ENCODE data around the gene MAG.
A peak's percentile ranks its signal among the peaks of the same experiment; 100 is the strongest.

The MAG gene

GRCh38 chr19:35291916-35292315 lies at the start of gene MAG:
Gene MAG, plus strand, starts transcription at chr19:35292161. Its CDS starts 3,248 bp downstream, at chr19:35295409.
- DNase-seq (ENCODE audit: low spot score): no peak

- no peak for DNase-seq (ENCODE audit: low spot score)
Measured at GRCh38 chr19:35246466-35247092, 45.4 kb upstream of the MAG start.

GRCh38 chr19:35247526-35248309 lies 44.2 kb upstream of the MAG start:
- peak; percentile 97 for DNase-seq (ENCODE audit: low spot score)

- DNase-seq (ENCODE audit: low spot score): peak; percentile 96
Measured at GRCh38 chr19:35248310-35249145, 43.4 kb upstream of the MAG start, which contains the start of gene LSR. Gene LSR, plus strand, starts transcription at chr19:35249002. Its CDS starts 21 bp downstream, at chr19:35249023.

- peak; percentile 46 for DNase-seq (ENCODE audit: low spot score)
Measured at GRCh38 chr19:35249146-35249847, 42.7 kb upstream of the MAG start.

- no peak for DNase-seq (ENCODE audit: low spot score)
Measured at GRCh38 chr19:35249848-35250711, 41.9 kb upstream of the MAG start.

- DNase-seq (ENCODE audit: low spot score): no peak
Measured at GRCh38 chr19:35251456-35251855, 40.5 kb upstream of the MAG start.

GRCh38 chr19:35253316-35254286 lies 38.4 kb upstream of the MAG start:
- no peak for DNase-seq (ENCODE audit: low spot score)

GRCh38 chr19:35254341-35255297 lies 37.3 kb upstream of the MAG start:
- no peak for DNase-seq (ENCODE audit: low spot score)

GRCh38 chr19:35256566-35256965 lies 35.4 kb upstream of the MAG start:
- no peak for DNase-seq (ENCODE audit: low spot score)

GRCh38 chr19:35257113-35257461 lies 34.9 kb upstream of the MAG start:
- no peak for DNase-seq (ENCODE audit: low spot score)

- no peak for DNase-seq (ENCODE audit: low spot score)
Measured at GRCh38 chr19:35260694-35261304, 31.2 kb upstream of the MAG start.

GRCh38 chr19:35261356-35262100 lies 30.4 kb upstream of the MAG start:
- no peak for DNase-seq (ENCODE audit: low spot score)

GRCh38 chr19:35262101-35262761 lies 29.7 kb upstream of the MAG start:
- DNase-seq (ENCODE audit: low spot score): no peak

- peak; percentile 80 for DNase-seq (ENCODE audit: low spot score)
Measured at GRCh38 chr19:35264268-35265125, 27.5 kb upstream of the MAG start.

Measured in kidney tubule cell (primary cell).